ENCODE measurements around the gene LRRC63. TPM values are rescaled to one million over a fixed set of nuclear protein-coding genes. Genes with fewer than 3 reads are reported as not detected.

The LRRC63 gene
- total and polyA plus RNA-seq, 12 donors = 0.12 to 0.15 TPM; not detected in 10

DNA sequence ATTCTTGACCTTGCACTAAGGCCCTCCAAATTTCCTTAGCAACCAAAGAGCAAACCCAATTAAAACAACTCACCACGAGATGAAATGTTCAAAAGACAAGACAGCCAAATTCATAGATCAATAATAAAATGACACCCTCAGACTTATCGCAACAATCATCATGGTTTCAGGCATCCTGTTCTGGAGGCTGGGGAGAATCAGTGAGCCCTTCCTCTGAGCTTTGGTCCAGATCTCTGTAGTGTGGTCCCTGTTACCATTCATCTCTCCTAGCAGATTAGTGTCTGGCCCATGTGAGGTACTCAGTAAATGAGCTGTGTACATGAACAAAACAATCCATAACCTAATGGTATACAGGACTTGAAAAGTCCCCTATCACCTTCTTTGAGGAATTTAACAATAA, 42.0 kb upstream of the LRRC63 start:
- no peak for TF ChIP-seq CTCF (IDR thresholded peaks at IDR 0.05)
- Histone ChIP-seq H3K36me3 (peaks cover 0 to 9% (median 0%) of the 10 kb centered on the region in 9 donors), H3K4me1 (peaks cover 0 to 100% (median 12%) of the 10 kb centered on the region in 9 donors), H3K27ac (peak overlapping the region in 1 of 10 donors; percentile 88), H3K27me3 (peaks cover 0 to 7% (median 3%) of the 10 kb centered on the region in 7 donors), H3K4me3 (no peak overlapping the region), H3K9me3 (no peaks in the 10 kb centered on the region)
- intact Hi-C loops (cut with DNase I) = loop anchor here in 3 of 10 donors (10.0 kb wide), 3 partner anchors 125 to 655 kb away; no protein-coding TSS in a partner anchor
- no peak for ATAC-seq
- DNase-seq = no peak
- 90 to 95% methylated on average over 2 of the region's 2 CpGs for WGBS, 2 donors

DNA sequence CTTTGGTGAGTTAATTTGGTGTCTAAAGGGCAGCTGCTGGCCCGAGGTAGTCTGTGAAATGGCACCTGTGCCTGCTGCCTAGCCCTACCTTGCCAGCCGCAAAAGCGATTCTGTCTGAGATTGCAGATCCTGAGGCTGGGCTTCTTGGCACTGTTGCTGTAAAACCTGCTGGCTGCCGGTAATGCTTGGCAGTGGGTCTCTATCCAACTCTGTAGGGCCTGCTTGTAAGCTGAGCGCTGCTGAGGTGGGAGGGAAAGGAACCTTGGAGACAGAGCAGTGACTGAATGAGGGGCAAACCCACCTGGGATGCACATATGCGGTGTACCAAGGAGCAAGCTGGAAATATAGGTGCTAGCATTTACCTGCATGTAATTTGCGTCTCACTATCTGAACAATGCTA, 41.5 kb upstream of the LRRC63 start:
- ATAC-seq (no peak), DNase-seq (no peak)
- TF ChIP-seq CTCF (IDR thresholded peaks at IDR 0.05) = no peak
- intact Hi-C loops (cut with DNase I) = loop anchor here in 1 of 10 donors (10.0 kb wide), 1 partner anchor 125 kb away; no protein-coding TSS in a partner anchor
- WGBS, 2 donors = 66 to 87% methylated on average over 7 of the region's 7 CpGs
- Histone ChIP-seq H3K27me3 (peaks cover 0 to 6% (median 2%) of the 10 kb centered on the region in 7 donors), H3K9me3 (no peaks in the 10 kb centered on the region), H3K27ac (peak overlapping the region in 1 of 10 donors; percentile 88), H3K4me3 (peak overlapping the region in 1 of 10 donors; percentile 13), H3K36me3 (peaks cover 0 to 9% (median 0%) of the 10 kb centered on the region in 9 donors), H3K4me1 (peaks cover 0 to 100% (median 12%) of the 10 kb centered on the region in 9 donors)

DNA sequence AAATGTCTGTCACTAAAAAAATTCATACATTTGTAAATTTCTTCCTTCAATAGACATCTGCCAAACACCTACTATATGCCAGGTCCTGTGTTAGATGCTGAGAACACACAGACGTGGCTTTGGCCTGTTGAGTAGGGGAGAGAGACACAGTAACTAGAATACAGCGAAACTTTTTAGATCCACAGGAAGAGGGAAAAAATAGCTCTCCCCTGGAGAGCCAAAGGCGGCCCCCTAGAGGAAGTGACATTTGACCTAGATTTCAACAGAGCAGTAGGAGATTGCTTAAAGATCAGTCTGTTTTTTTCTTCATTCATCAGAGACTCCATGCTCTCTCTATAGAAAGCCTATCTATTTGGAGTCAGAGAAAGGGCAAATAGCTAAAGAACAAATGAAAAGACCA, 41.0 kb upstream of the LRRC63 start:
- TF ChIP-seq CTCF (IDR thresholded peaks at IDR 0.05) = no peak
- peak in 6 of 8 donors; percentile 23 to 65 (median 55) for ATAC-seq
- Histone ChIP-seq H3K9me3 (no peaks in the 10 kb centered on the region), H3K36me3 (peaks cover 0 to 9% (median 0%) of the 10 kb centered on the region in 9 donors), H3K4me1 (peaks cover 0 to 100% (median 12%) of the 10 kb centered on the region in 9 donors), H3K27me3 (peaks cover 0 to 6% (median 0%) of the 10 kb centered on the region in 7 donors), H3K4me3 (peak overlapping the region in 1 of 10 donors; percentile 13), H3K27ac (peak overlapping the region in 1 of 10 donors; percentile 88)
- WGBS, 2 donors = 24 to 40% methylated on average over 3 of the region's 3 CpGs
- DNase-seq = no peak
- intact Hi-C loops (cut with DNase I) = loop anchor here in 1 of 10 donors (10.0 kb wide), 1 partner anchor 124 kb away; no protein-coding TSS in a partner anchor

GRCh38 chr13:46171217-46171616, 40.5 kb upstream of the LRRC63 start:
- peaks cover 0 to 6% (median 0%) of the 10 kb centered on the region in 7 donors for H3K27me3 ChIP-seq
- no peak for DNase-seq
- peak overlapping the region in 1 of 10 donors; percentile 88 for H3K27ac ChIP-seq
- intact Hi-C loops (cut with DNase I) = loop anchor here in 1 of 10 donors (10.0 kb wide), 1 partner anchor 124 kb away; no protein-coding TSS in a partner anchor
- peaks cover 0 to 100% (median 12%) of the 10 kb centered on the region in 9 donors for H3K4me1 ChIP-seq
- ATAC-seq = peak in 3 of 8 donors; percentile 25 to 51 (median 37)
- WGBS, 2 donors = 68 to 69% methylated on average over 4 of the region's 4 CpGs
- peaks cover 0 to 9% (median 0%) of the 10 kb centered on the region in 9 donors for H3K36me3 ChIP-seq
- no peak for TF ChIP-seq CTCF (IDR thresholded peaks at IDR 0.05)
- no peaks in the 10 kb centered on the region for H3K9me3 ChIP-seq
- peak overlapping the region in 1 of 10 donors; percentile 13 for H3K4me3 ChIP-seq
